ENCODE data around the gene PKIG.

DNA sequence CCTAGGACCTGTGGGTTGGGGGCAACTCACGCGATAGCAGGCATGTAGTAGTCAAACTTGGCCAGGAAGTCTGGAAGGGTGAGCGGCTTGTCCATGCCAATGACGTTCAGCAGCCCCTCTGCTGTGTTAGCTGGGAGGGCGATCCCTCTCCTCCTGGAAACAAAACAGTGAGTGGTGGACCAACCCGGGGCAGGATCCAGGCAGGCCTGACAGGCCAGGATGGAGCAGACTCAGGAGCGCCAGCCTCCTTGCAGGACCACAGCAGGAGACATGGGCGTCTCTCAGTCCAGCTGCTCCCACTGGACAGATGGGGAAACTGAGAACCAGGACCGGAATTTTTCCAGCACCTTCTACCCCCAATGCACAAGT, 46.6 kb downstream of the PKIG start:
- TF ChIP-seq CTCF (IDR thresholded peaks at IDR 0.05; ENCODE audit: insufficient read depth, low read length, poor library complexity, severe bottlenecking) (no peak), EZH2phosphoT487 (conservative IDR thresholded peaks at IDR 0.05; ENCODE audit: low read length) (no peak)
